Lung (tissue), 12 donors: Measurements from ENCODE around the gene LDB3. TPM values are rescaled to one million over a fixed set of nuclear protein-coding genes. Genes with fewer than 3 reads are reported as not detected.

ENCODE experiments used
- ATAC-seq: fragments of 200-7000 bp; cut with Tn5 transposase; one replicate; pipeline ENCODE4 v1.9.1; 2020; ENCODE audit warnings: moderate number of reproducible peaks; ENCODE audit not compliant: insufficient read depth, low FRiP score
- DNase-seq, 3 donors: peaks; one replicate each; pipeline ENCODE4 v3.0.0-alpha.2; 2013 to 2017
- H3K27ac ChIP-seq, 2 donors: one replicate each; pipeline ENCODE4 v1.5.1; 2013; ENCODE audit warnings: mild to moderate bottlenecking in 2 of 2, moderate library complexity in 2 of 2, control low read depth in 1 of 2, inconsistent platforms in 1 of 2, low read depth in 1 of 2, low read length in 1 of 2
- H3K27me3 ChIP-seq, 3 donors: one replicate each; pipeline ENCODE4 v1.5.1; 2013; ENCODE audit warnings: low read length in 2 of 3; ENCODE audit not compliant: control insufficient read depth in 3 of 3, insufficient read depth in 3 of 3
- H3K36me3 ChIP-seq, 4 donors: one replicate each; pipeline ENCODE4 v1.5.1; 2013; ENCODE audit warnings: low read length in 4 of 4, mild to moderate bottlenecking in 1 of 4, moderate library complexity in 1 of 4; ENCODE audit not compliant: control insufficient read depth in 4 of 4, insufficient read depth in 4 of 4
- H3K4me1 ChIP-seq, 5 donors: one replicate each; pipeline ENCODE4 v1.5.1; 2013; ENCODE audit warnings: low read length in 5 of 5, mild to moderate bottlenecking in 2 of 5, moderate library complexity in 1 of 5; ENCODE audit not compliant: control insufficient read depth in 5 of 5, insufficient read depth in 5 of 5
- H3K4me3 ChIP-seq: one replicate; pipeline ENCODE4 v1.5.1; 2013; ENCODE audit warnings: mild to moderate bottlenecking, control low read depth, moderate library complexity
- H3K9ac ChIP-seq, 2 donors: one replicate each; pipeline ENCODE4 v1.5.1; 2013; ENCODE audit warnings: low read length in 2 of 2, control low read depth in 1 of 2; ENCODE audit not compliant: insufficient read depth in 1 of 2
- H3K9me3 ChIP-seq, 4 donors: one replicate each; pipeline ENCODE4 v1.5.1; 2013; ENCODE audit warnings: low read length in 3 of 4, mild to moderate bottlenecking in 1 of 4, moderate library complexity in 1 of 4; ENCODE audit not compliant: control insufficient read depth in 4 of 4, insufficient read depth in 3 of 4
- CTCF ChIP-seq: IDR thresholded peaks from 2 replicates; pipeline ENCODE4 v1.5.1; 2012; ENCODE audit warnings: mild to moderate bottlenecking; ENCODE audit errors: control extremely low read depth, extremely low read depth
- WGBS, 2 donors: extraction: QIAGEN DNeasy Blood & Tissue Kit; methylation state at CpG; one replicate each; pipeline ENCODE4 v1.1.7; 2013; 5-methylcytosine and 5-hydroxymethylcytosine counted together
- polyA plus RNA-seq, 2 donors: library from polyadenylated mRNA; stranded (reverse); fragments of 200-250 nt; gene quantifications; one replicate each; pipeline ENCODE4 v1.2.1, GENCODE V29; 2013
- total RNA-seq, 2 donors: library from RNA; depleted of rRNA in 1 of 2; stranded (reverse); fragments of >200 nt in 1 of 2; gene quantifications; one replicate each; pipeline ENCODE4 v1.2.1, GENCODE V29; 2014 to 2021
- donor health status: control.
- donor health status: control.
- donor health status: Bipolar disorder and iron deficiency.
- donor health status: healthy.
- donor health status: DM: yes; HTN: yes; CAD: no.

The LDB3 gene
- total and polyA plus RNA-seq, 4 donors = 0.37 to 3.2 (median 1.5) TPM

- WGBS, 2 donors = 55% methylated on average over 9 of the region's 9 CpGs
- DNase-seq (no peak), ATAC-seq (no peak)
- Histone ChIP-seq H3K9ac (peak overlapping the region; percentile 53 to 74), H3K27ac (peak overlapping the region; percentile 93 to 95), H3K27me3 (no peaks in the 10 kb centered on the region), H3K4me1 (peaks cover 0 to 15% (median 4%) of the 10 kb centered on the region in 5 donors), H3K36me3 (no peaks in the 10 kb centered on the region), H3K9me3 (no peaks in the 10 kb centered on the region), H3K4me3 (no peak overlapping the region)
- TF ChIP-seq CTCF = no peak
These were observed 44.0 kb downstream of the LDB3 start for GRCh38 chr10:86712317-86712707.

GRCh38 chr10:86715156-86715795 lies 47.0 kb downstream of the LDB3 start:
- Histone ChIP-seq H3K36me3 (no peaks in the 10 kb centered on the region), H3K4me1 (peaks cover 0 to 15% (median 4%) of the 10 kb centered on the region in 5 donors), H3K9me3 (no peaks in the 10 kb centered on the region), H3K27me3 (no peaks in the 10 kb centered on the region), H3K27ac (no peak overlapping the region), H3K4me3 (no peak overlapping the region), H3K9ac (no peak overlapping the region)
- no peak for TF ChIP-seq CTCF
- ATAC-seq (no peak), DNase-seq (no peak)
- 68 to 75% methylated on average over 6 of the region's 6 CpGs for WGBS, 2 donors

DNA sequence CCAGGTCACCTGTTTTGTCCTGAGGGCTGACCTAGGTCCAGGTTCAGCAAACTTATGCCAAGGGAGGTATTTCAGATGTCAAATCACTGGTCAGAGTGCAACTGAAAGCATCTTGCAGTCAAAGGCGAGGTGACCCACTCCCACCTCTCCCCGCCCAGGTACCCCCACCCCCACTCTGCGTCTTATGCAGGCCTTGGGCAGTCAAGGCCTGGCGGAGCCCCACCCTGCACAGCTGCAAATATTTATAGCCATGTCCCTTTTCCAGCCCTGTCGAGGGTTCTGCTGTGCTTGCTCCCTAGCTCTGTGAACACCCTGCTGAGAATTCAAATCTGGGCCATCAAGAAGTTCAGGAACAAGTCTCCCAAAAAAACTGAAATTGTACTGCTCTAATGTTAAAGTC lies 47.5 kb downstream of the LDB3 start:
- WGBS, 2 donors = 85 to 87% methylated on average over 5 of the region's 5 CpGs
- no peak for TF ChIP-seq CTCF
- no peak for ATAC-seq

DNA sequence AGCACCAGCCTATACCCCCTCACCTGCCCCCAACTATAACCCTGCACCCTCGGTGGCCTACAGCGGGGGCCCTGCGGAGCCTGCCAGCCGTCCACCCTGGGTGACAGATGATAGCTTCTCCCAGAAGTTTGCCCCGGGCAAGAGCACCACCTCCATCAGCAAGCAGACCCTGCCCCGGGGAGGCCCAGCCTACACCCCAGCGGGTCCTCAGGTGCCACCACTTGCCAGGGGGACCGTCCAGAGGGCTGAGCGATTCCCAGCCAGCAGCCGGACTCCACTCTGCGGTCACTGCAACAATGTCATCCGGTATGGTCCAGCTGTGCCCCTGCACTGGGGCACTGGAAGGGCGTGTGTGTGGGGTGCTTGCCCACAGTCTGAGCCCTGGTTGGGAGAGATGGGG lies 48.2 kb downstream of the LDB3 start:
- ATAC-seq (no peak), DNase-seq (no peak)
- H3K27me3 ChIP-seq = no peaks in the 10 kb centered on the region
- peaks cover 0 to 2% (median 0%) of the 10 kb centered on the region in 4 donors for H3K36me3 ChIP-seq
- H3K27ac ChIP-seq = no peak overlapping the region
- H3K4me3 ChIP-seq = no peak overlapping the region
- no peak for TF ChIP-seq CTCF
- no peak overlapping the region for H3K9ac ChIP-seq
- no peaks in the 10 kb centered on the region for H3K9me3 ChIP-seq
- 92 to 93% methylated on average over 13 of the region's 13 CpGs for WGBS, 2 donors
- H3K4me1 ChIP-seq = peaks cover 0 to 10% (median 0%) of the 10 kb centered on the region in 5 donors

More for the DNA sequence above, 47.5 kb downstream of the LDB3 start:
- DNase-seq = no peak
- Histone ChIP-seq H3K9me3 (no peaks in the 10 kb centered on the region), H3K27ac (no peak overlapping the region), H3K4me3 (no peak overlapping the region), H3K36me3 (no peaks in the 10 kb centered on the region), H3K27me3 (no peaks in the 10 kb centered on the region), H3K9ac (no peak overlapping the region), H3K4me1 (peaks cover 0 to 12% (median 2%) of the 10 kb centered on the region in 5 donors)
